Measurements from ENCODE around the gene SRP68. TPM values are rescaled to one million over a fixed set of nuclear protein-coding genes. Genes with fewer than 3 reads are reported as not detected.

SRP68 gene
- 100 to 1,000 TPM in 3 of 4 donors, 10 to 100 TPM in 1; 87.6 to 114 (median 109) TPM for polyA plus RNA-seq (ENCODE audit: insufficient read length in 4 of 4)

GRCh38 chr17:76072148-76072858 lies at the start of gene SRP68:
TSS of gene SRP68 (minus strand) at chr17:76072517. CDS start at chr17:76072491, 26 bp downstream.
- DNase-seq (ENCODE audit: low read depth in 4 of 4, low spot score in 3 of 4), result peak; percentile 73 to 83 (median 78)

- no peak for DNase-seq (ENCODE audit: low read depth in 4 of 4, low spot score in 3 of 4)
Measured at GRCh38 chr17:76121932-76122430, 49.7 kb upstream of the SRP68 start.

- DNase-seq (ENCODE audit: low read depth in 4 of 4, low spot score in 3 of 4), result no peak
Measured at GRCh38 chr17:76120658-76121008, 48.3 kb upstream of the SRP68 start.

GRCh38 chr17:76119409-76120371 lies 47.4 kb upstream of the SRP68 start:
- DNase-seq (ENCODE audit: low read depth in 4 of 4, low spot score in 3 of 4), result no peak

GRCh38 chr17:76115138-76115754 lies 42.9 kb upstream of the SRP68 start:
- DNase-seq (ENCODE audit: low read depth in 4 of 4, low spot score in 3 of 4), result no peak

GRCh38 chr17:76111956-76112355 lies 39.6 kb upstream of the SRP68 start:
- no peak for DNase-seq (ENCODE audit: low read depth in 4 of 4, low spot score in 3 of 4)

- no peak for DNase-seq (ENCODE audit: low read depth in 4 of 4, low spot score in 3 of 4)
Measured at GRCh38 chr17:76107509-76107908, 35.2 kb upstream of the SRP68 start.

GRCh38 chr17:76106703-76107102 lies 34.4 kb upstream of the SRP68 start:
- no peak for DNase-seq (ENCODE audit: low read depth in 4 of 4, low spot score in 3 of 4)

- no peak for DNase-seq (ENCODE audit: low read depth in 4 of 4, low spot score in 3 of 4)
Measured at GRCh38 chr17:76104896-76105231, 32.5 kb upstream of the SRP68 start.

- DNase-seq (ENCODE audit: low read depth in 4 of 4, low spot score in 3 of 4), result no peak
Measured at GRCh38 chr17:76104140-76104895, 32.0 kb upstream of the SRP68 start.

- peak; percentile 87 to 92 (median 89) for DNase-seq (ENCODE audit: low read depth in 4 of 4, low spot score in 3 of 4)
Measured at GRCh38 chr17:76103274-76104139, 31.2 kb upstream of the SRP68 start, which contains the start of gene EXOC7. TSS of gene EXOC7 (minus strand) at chr17:76103787. CDS start at chr17:76103692, 95 bp downstream.

- no peak for DNase-seq (ENCODE audit: low read depth in 4 of 4, low spot score in 3 of 4)
Measured at GRCh38 chr17:76102944-76103273, 30.6 kb upstream of the SRP68 start.

GRCh38 chr17:76097716-76098295 lies 25.5 kb upstream of the SRP68 start:
- DNase-seq (ENCODE audit: low read depth in 4 of 4, low spot score in 3 of 4), result no peak

GRCh38 chr17:76095943-76096342 lies 23.6 kb upstream of the SRP68 start:
- no peak for DNase-seq (ENCODE audit: low read depth in 4 of 4, low spot score in 3 of 4)

GRCh38 chr17:76094046-76094445 lies 21.7 kb upstream of the SRP68 start:
- DNase-seq (ENCODE audit: low read depth in 4 of 4, low spot score in 3 of 4), result no peak

GRCh38 chr17:76092526-76093413 lies 20.5 kb upstream of the SRP68 start:
- DNase-seq (ENCODE audit: low read depth in 4 of 4, low spot score in 3 of 4), result no peak

- no peak for DNase-seq (ENCODE audit: low read depth in 4 of 4, low spot score in 3 of 4)
Measured at GRCh38 chr17:76091526-76092286, 19.4 kb upstream of the SRP68 start.

Measured in left renal pelvis (tissue), 4 donors.